Pancreas (tissue), 10 donors: Measurements from ENCODE around the gene TNN. TPM values are rescaled to one million over a fixed set of nuclear protein-coding genes. Genes with fewer than 3 reads are reported as not detected.

Experiments used
- ATAC-seq, 4 donors: fragments of 200-7000 bp; cut with Tn5 transposase; one replicate each; pipeline versions ENCODE4 v1.8.0 to v1.9.1; 2020; ENCODE audit warnings: mild to moderate bottlenecking in 4 of 4, moderate library complexity in 4 of 4
- DNase-seq, 6 donors: peaks; one replicate each; pipeline ENCODE4 v3.0.0-alpha.2; 2020
- FAIRE-seq: peaks from 2 replicates; lab custom pipeline; 2012; peaks lifted over from hg19 to GRCh38; lab: Jason Lieb, UNC
- H3K27ac ChIP-seq, 4 donors: fragments of 200-600 bp; sonication (generic); 1 replicate in 3 of 4; 2 replicates in 1 of 4; pipeline versions ENCODE4 v1.5.0 to v1.8.0; 2020
- H3K27me3 ChIP-seq, 4 donors: fragments of 200-600 bp; one replicate each; pipeline ENCODE4 v1.8.0; 2021
- H3K36me3 ChIP-seq, 3 donors: fragments of 200-600 bp; sonication (generic) in 1 of 3; one replicate each; pipeline versions ENCODE4 v1.5.0 to v1.8.0; 2020 to 2021
- H3K4me1 ChIP-seq, 3 donors: fragments of 200-600 bp; one replicate each; pipeline ENCODE4 v1.8.0; 2021
- H3K4me3 ChIP-seq, 4 donors: fragments of 200-600 bp; sonication (generic) in 2 of 4; one replicate each; pipeline versions ENCODE4 v1.5.0 to v1.8.0; 2020 to 2021
- H3K9me3 ChIP-seq, 4 donors: fragments of 200-600 bp; one replicate each; pipeline ENCODE4 v1.8.0; 2021
- CTCF ChIP-seq, 4 donors: fragments of 200-600 bp; sonication (generic) in 3 of 4; IDR thresholded peaks; one replicate each; pipeline versions ENCODE4 v1.5.0 to v1.8.0; 2021; ENCODE audit warnings: antibody characterized with exemption in 4 of 4
- whole genome bisulfite sequencing, 2 donors: extraction: QIAGEN DNeasy Blood & Tissue Kit; methylation state at CpG; one replicate each; pipeline ENCODE4 v1.1.7; 2013; 5-methylcytosine and 5-hydroxymethylcytosine counted together
- intact Hi-C, 3 donors: fragments of 100-400 bp; cut with DNase I; formaldehyde crosslinking; loops; one replicate each; pipeline versions ENCODE4 v1.11.1 to v1.14.2; 2022
- polyA plus RNA-seq, 2 donors: library from polyadenylated mRNA; stranded (reverse); fragments of 200-250 nt; gene quantifications; one replicate each; pipeline ENCODE4 v1.2.3, GENCODE V29; 2013
- total RNA-seq, 6 donors: library from RNA; stranded (reverse); fragmentation: NEBNext Ultra II Directional in 4 of 6; extraction: Animal tissue kit (Norgen Biotek cat#: 25700) in 4 of 6; gene quantifications; one replicate each; pipeline versions ENCODE4 v1.2.1 to v1.2.4, GENCODE V29; 2021 to 2023
- donor health status: healthy with polysubstance abuse.
- donor health status: DM: no; HTN: no; CAD: no; lungs with moderate emphysema.
- donor health status: DM: no; HTN: no; CAD: no.
- donor health status: control.
- donor health status: control.
- donor health status: Bipolar disorder and iron deficiency.
- donor health status: DM: yes; HTN: yes; CAD: no.
- donor health status: DM: no; HTN: no; CAD: no.
- donor health status: DM: no; HTN: no; CAD: no.
- donor health status: DM: yes; HTN: yes; CAD: no.

TNN gene
- total and polyA plus RNA-seq, 8 donors = 0.05 to 0.09 (median 0.07) TPM; not detected in 4

DNA sequence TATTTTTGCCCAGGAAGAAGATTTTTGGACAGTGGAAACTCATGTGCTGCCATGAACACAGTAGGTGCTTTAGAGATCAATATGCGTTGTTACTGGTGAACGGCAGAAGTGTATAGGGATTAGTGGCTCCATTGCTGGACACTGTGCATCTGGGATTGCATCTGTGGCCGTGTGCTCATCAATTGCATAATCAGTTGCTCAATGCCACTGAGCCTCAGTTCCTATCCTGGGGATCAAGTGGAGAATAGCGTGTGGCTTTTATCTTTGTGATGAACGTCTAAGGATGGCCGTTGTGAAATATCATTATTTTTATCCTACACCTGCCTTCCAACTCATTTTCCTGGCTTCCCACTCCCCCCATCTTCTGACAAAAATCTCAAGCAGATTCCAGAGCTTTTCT lies 5.4 kb downstream of the TNN start:
- ATAC-seq = peak in 2 of 4 donors; percentile 62 to 80
- Histone ChIP-seq H3K27ac (no peak overlapping the region), H3K27me3 (peaks cover 0 to 4% (median 0%) of the 10 kb centered on the region in 4 donors), H3K4me3 (no peak overlapping the region), H3K9me3 (no peaks in the 10 kb centered on the region), H3K4me1 (no peaks in the 10 kb centered on the region), H3K36me3 (no peaks in the 10 kb centered on the region)
- no peak for TF ChIP-seq CTCF (IDR thresholded peaks at IDR 0.05)
- no peak for DNase-seq
- intact Hi-C loops = no loop called here
- 54 to 58% methylated on average over 6 of the region's 6 CpGs for WGBS, 2 donors
- FAIRE-seq = no peak

DNA sequence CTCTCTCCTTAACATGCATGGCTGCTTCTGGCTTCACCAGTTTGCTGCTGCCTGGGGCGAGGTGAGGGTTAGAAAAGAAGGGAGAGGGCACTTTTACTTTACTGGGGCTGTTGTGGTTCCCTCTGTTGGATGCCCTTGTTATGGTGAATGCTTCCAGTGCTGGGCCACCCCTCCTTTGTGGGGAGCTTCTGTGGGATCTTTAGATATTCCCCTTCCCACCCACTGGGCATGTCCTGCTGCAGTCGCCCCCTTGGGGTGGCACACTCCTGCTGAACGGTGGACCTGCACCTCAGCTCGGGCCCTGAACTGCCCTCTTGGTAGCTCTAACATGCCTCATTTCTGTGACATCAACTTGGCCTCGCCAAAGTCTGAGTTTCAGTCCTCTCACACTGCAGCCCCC lies 6.0 kb downstream of the TNN start:
- WGBS, 2 donors = 38 to 48% methylated on average over 5 of the region's 5 CpGs
- DNase-seq (no peak), ATAC-seq (no peak), FAIRE-seq (no peak)
- Histone ChIP-seq H3K4me3 (no peak overlapping the region), H3K9me3 (no peaks in the 10 kb centered on the region), H3K27me3 (peaks cover 0 to 4% (median 0%) of the 10 kb centered on the region in 4 donors), H3K4me1 (no peaks in the 10 kb centered on the region), H3K27ac (no peak overlapping the region), H3K36me3 (no peaks in the 10 kb centered on the region)
- intact Hi-C loops = no loop called here
- TF ChIP-seq CTCF (IDR thresholded peaks at IDR 0.05) = no peak

- H3K36me3 ChIP-seq = no peaks in the 10 kb centered on the region
- no peaks in the 10 kb centered on the region for H3K9me3 ChIP-seq
- no peaks in the 10 kb centered on the region for H3K4me1 ChIP-seq
- no peak overlapping the region for H3K4me3 ChIP-seq
- H3K27ac ChIP-seq = no peak overlapping the region
- FAIRE-seq (no peak), DNase-seq (no peak), ATAC-seq (no peak)
- TF ChIP-seq CTCF (IDR thresholded peaks at IDR 0.05) = no peak
- intact Hi-C loops = no loop called here
- peaks cover 0 to 4% (median 0%) of the 10 kb centered on the region in 4 donors for H3K27me3 ChIP-seq
- 67 to 80% methylated on average over 14 of the region's 14 CpGs for WGBS, 2 donors
These were observed 8.2 kb downstream of the TNN start for GRCh38 chr1:175075572-175076568.

GRCh38 chr1:175077356-175078030 lies 9.9 kb downstream of the TNN start:
- intact Hi-C loops = no loop called here
- peaks cover 0 to 4% (median 0%) of the 10 kb centered on the region in 4 donors for H3K27me3 ChIP-seq
- no peak overlapping the region for H3K4me3 ChIP-seq
- no peaks in the 10 kb centered on the region for H3K9me3 ChIP-seq
- H3K4me1 ChIP-seq = no peaks in the 10 kb centered on the region
- no peak overlapping the region for H3K27ac ChIP-seq
- H3K36me3 ChIP-seq = no peaks in the 10 kb centered on the region
- ATAC-seq (no peak), FAIRE-seq (no peak), DNase-seq (no peak)
- TF ChIP-seq CTCF (IDR thresholded peaks at IDR 0.05) = no peak
- WGBS, 2 donors = 67 to 77% methylated on average over 12 of the region's 12 CpGs
